MV-4-11 (cell line): ENCODE results near the gene RBMX2.

ENCODE experiments used
- DNase-seq: peaks from one replicate; lab custom pipeline; 2025; lab: John Stamatoyannopoulos, UW

RBMX2 gene

GRCh38 chrX:130446974-130447373, 45.2 kb downstream of the RBMX2 start:
- DNase-seq = no peak
